GM10847 (cell line): Measurements from ENCODE around the gene CEACAM21.

Experiments
- POLR2A ChIP-seq: IDR thresholded peaks from 2 replicates; pipeline ENCODE4 v1.6.1; 2011; ENCODE audit not compliant: insufficient read length; ENCODE audit errors: extremely low read depth

CEACAM21 gene

DNA sequence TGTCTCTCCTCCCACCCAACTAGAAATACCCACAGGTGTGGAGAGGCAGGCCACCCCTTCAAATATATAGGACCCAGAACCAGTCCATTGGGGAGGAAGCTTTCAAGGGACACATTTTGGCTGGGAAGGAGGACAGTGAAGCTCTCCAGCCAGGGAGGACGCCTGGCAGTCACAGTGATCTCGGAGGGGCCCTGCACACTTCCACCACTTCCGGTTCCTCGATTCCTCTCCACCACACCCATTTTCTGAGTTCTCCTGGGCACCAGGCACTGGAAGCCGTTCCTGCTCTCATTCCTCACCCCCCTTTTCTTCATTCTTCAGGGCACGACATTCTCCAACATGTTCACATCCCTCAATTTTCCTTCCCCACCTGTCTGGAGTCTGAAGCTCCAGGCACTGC, 30.4 kb upstream of the CEACAM21 start:
- no peak for TF ChIP-seq POLR2A

- TF ChIP-seq POLR2A = no peak
Measured at GRCh38 chr19:41546386-41546789, 29.6 kb upstream of the CEACAM21 start.

- no peak for TF ChIP-seq POLR2A
Measured at GRCh38 chr19:41546961-41547360, 29.0 kb upstream of the CEACAM21 start.

DNA sequence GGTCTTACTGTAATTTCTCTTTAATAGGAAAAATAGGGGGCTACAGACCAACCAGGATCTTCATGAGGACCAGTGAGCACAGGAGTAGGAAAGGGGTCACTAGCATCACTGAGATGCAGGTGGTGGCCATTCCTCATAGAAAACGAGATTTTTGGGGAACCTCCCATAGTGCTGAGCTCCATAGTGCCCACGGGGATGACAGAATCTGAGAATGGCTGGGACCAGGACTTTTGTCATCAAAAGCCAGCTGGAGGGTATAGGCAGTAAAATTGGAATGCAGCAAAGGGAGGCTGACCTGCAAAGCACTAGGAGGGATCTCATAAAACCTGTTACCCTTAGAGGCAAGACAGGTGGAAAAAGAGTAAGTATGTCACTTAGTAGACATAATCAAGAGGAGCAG, 28.4 kb upstream of the CEACAM21 start:
- no peak for TF ChIP-seq POLR2A

GRCh38 chr19:41548047-41548446, 27.9 kb upstream of the CEACAM21 start:
- TF ChIP-seq POLR2A = no peak

- peak; percentile 86 for TF ChIP-seq POLR2A
Measured at GRCh38 chr19:41548954-41549688, 26.8 kb upstream of the CEACAM21 start.

DNA sequence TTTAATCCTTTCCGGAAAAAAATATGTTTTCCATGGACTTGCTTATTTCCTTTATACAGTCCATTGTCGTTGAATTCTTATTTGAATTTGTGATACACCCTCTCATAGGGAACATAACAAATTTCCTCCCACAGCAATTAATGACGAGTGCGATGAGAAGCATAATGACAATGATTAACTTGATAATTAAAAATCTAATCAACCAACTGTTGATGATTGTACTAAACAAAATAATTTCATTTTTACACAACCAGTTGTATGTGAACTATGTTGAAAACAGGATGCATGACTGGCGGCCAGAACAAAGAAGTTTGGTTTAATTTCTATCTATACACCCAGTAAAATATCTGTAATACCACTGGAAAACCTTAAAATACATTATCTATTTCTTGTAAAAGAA, 26.1 kb upstream of the CEACAM21 start:
- no peak for TF ChIP-seq POLR2A

DNA sequence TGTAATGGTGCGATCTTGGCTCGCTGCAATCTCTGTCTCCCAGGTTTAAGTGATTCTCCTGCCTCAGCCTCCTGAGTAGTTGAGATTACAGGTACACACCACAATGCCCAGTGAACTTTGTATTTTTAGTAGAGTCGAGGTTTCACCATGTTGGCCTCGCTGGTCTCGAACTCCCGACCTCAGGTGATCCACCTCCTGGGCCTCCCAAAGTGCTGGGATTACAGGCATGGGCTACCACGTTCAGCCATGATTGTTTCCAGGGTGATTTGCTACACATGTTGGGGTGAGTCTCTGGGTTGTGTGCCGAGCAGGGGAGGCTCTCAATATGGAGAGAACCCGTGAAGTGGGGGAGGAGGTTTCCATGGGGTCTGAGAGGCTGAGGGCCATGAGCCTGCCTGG, 24.8 kb upstream of the CEACAM21 start:
- no peak for TF ChIP-seq POLR2A

- TF ChIP-seq POLR2A = no peak
Measured at GRCh38 chr19:41551711-41552110, 24.3 kb upstream of the CEACAM21 start.

DNA sequence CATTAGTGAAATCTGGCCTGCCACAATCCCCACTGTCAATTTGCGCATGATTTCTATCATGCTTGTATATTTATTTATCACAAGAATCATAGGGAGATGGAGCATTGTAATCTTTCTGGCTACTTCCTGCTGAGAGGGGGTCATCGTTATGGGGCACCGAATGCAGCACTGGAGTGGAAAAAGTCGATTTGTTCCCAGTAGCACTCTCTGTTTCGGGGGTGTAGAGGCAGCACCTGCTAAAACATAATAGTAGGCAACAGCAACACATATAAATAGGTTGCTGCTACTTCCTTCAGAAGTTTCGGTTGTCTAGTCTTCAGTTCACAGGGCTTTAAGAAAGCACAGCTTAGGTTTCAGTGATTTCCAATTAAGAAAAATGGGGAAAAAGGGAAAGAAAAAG, 23.4 kb upstream of the CEACAM21 start:
- TF ChIP-seq POLR2A = no peak

DNA sequence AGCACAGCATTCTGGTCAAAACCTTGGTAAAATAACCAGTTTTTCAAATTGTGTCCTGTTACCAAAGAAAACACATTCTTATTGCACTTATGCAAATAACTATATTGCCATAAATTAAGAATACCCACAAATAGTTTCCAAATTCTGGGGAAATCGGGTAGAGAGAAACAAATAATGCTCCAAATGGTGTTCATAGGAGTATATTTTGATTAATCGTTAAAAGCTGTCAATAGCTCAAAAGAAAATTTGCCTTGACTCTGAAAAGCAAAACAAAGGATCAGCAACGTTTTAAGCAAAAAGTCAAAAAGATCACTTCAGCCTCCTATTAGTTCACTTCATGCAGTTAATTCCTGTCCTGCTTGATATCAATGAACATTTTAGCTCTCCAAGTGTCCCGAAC, 22.2 kb upstream of the CEACAM21 start:
- TF ChIP-seq POLR2A = no peak

- TF ChIP-seq POLR2A = no peak
Measured at GRCh38 chr19:41554907-41555306, 21.1 kb upstream of the CEACAM21 start.

DNA sequence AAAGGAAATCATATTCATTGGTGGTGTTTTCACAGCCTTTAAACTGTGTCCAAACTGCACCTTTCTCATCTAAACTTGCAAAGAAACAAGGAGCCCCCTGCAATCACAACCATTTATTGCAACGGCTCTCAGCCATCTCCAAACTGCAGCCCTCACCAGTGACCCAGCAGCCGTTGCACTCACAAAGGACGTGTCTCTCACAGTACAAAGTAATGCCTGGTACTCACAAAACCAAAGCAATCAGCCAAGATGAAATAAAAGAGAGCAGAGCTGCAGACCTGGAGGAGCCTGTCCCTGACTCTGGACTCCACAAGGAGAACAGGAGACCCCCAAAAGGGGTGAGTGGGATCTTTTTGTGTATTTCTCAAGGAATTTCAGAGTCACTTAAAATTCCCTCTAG, 20.2 kb upstream of the CEACAM21 start:
- TF ChIP-seq POLR2A = no peak

DNA sequence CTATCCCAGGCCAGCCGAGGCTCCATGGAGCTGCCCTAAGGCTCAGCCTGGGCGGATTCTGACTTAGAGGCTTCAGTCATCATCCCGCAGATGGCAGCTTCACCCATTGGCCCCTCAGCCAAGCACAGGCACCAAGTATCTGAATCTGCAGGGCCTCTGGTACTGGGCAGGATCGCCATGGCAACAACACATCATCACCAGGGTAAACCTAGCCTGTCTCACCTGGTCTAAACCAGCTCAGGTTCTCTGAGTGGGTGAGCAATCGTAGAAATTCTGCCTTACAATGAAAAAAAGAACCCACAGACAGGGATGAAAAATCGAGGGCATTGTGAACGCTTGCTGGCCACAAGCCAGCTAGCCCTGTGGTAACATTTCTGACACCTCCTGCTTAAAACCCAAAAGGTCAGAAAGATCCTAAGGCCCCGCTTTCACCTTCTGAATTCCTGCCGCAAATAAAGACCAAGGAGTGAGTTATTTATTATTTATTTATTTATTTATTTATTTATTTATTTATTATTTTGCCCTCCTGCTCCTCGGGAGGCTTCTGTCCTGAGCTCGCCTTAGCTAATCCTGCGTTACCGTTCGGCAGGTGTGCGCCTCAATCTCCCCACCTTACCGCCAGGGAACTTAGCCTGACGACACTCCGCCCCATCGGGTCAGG, 12.0 kb upstream of the CEACAM21 start:
- no peak for TF ChIP-seq POLR2A

DNA sequence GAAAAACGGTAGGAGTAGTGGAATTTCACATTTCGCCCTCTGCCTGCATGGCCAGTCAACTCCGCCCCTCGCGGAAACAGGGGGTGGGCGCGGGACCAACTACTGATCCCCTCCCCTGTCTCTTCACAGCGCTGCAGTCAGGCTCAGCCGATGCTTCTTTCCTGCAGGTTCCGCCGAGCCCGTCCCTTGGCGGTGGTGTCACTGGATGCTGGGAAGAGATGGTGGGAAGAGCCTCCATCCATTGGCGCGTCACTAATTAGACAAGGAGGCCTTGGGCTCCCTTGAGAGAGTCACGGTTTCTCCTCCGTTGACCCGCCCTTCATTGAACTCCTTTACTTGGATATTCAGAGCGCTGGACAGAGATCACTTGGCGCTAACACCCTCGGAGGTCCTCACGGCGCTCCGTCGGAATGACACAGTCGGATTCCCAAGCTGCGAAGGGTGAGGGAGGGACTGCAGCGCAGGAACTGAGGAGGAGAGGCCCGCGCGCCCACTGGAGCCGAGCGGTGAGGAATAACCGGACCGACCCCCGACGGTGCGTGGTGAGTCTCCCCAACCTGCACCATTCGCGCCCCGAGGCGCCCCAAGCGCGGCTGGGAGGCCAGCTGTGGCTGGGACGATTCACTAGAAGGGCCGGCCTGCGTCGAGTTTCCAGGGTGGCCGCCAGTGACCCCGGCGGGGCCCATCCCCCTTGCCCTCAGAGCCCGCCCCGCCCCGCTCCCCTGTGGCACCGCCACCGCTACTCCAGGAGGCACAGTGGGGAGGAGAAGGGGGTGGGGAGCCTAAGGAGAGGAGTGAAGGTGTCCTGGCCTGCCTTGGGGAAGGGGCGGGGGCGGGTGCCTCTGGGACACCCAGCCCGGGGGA, 11.2 kb upstream of the CEACAM21 start:
- no peak for TF ChIP-seq POLR2A

GRCh38 chr19:41565379-41565720, 10.6 kb upstream of the CEACAM21 start:
- TF ChIP-seq POLR2A = no peak
